GM20000 (cell line): Measurements from ENCODE around the gene ZNF473.
A peak's percentile ranks its signal among the peaks of the same experiment; 100 is the strongest.
"Not testable (repeated sequence)": the region's sequence is repeated elsewhere in the genome, so short reads cannot be mapped to it uniquely, and the experiment has no call there.

Experiments used
- DNase-seq: peaks from one replicate; pipeline ENCODE4 v3.0.0; 2012; ENCODE audit warnings: low spot score
- TF ChIP-seq, protein P1 (sequence below): IDR thresholded peaks from 2 replicates; pipeline ENCODE4 v1.5.1; 2012; ENCODE audit warnings: mild to moderate bottlenecking, control low read depth; ENCODE audit errors: extremely low read depth, missing control alignments

Gene ZNF473

DNA sequence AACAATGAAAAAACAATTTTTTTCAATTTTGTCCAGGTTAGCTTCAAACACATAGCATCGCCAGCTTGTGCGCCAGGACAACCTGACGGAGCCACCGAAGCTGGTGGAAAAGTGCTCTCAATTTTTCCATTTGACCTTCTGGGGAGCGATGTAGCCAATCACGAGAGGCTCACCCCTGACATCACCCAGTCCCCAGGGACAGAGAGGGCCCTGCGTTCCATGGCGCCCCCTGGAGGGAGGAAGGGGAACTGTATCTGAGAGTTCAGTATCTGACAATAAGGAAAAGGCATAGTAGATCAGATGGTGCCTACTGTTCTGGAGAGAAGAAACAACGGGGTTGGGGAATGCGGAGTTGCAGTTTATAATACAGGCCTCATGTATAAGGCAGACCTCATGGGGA lies 64.9 kb downstream of the ZNF473 start:
- TF ChIP-seq, protein P1, sequence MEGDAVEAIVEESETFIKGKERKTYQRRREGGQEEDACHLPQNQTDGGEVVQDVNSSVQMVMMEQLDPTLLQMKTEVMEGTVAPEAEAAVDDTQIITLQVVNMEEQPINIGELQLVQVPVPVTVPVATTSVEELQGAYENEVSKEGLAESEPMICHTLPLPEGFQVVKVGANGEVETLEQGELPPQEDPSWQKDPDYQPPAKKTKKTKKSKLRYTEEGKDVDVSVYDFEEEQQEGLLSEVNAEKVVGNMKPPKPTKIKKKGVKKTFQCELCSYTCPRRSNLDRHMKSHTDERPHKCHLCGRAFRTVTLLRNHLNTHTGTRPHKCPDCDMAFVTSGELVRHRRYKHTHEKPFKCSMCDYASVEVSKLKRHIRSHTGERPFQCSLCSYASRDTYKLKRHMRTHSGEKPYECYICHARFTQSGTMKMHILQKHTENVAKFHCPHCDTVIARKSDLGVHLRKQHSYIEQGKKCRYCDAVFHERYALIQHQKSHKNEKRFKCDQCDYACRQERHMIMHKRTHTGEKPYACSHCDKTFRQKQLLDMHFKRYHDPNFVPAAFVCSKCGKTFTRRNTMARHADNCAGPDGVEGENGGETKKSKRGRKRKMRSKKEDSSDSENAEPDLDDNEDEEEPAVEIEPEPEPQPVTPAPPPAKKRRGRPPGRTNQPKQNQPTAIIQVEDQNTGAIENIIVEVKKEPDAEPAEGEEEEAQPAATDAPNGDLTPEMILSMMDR, result peak; percentile 5
- DNase-seq, result not testable (repeated sequence)

DNA sequence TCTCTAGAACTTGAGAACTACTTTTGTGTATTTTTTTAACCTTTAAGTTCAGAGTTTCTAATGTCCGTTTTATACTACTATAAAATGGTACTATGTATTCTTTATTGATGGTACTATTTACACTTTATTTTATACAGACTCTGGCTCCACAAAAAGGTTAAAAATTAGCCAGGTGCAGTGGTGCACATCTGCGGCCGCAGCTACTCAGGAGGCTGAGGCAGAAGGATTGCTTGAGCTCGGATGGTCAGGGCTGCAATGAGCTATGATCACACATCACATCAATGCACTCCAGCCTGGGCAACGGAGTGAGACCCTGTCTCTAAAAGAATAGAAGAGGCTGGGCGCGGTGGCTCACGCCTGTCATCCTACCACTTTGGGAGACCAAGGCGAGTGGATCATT lies 66.0 kb downstream of the ZNF473 start:
- not testable (repeated sequence) for DNase-seq

DNA sequence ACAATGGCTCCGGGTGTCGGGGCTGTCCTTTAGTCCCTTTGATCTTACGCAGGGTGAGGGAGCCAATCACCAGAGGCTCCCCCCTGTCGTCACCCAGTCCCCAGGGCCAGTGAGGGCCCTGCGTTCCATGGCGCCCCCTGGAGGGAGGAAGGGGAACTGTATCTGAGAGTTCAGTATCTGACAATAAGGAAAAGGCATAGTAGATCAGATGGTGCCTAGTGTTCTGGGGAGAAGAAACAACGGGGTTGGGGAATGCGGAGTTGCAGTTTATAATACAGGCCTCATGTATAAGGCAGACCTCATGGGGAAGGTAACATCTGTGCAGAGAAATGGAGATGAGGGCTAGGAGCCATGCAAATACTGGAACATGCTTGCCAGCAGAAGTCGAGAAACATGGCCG lies 66.8 kb downstream of the ZNF473 start:
- not testable (repeated sequence) for DNase-seq

DNA sequence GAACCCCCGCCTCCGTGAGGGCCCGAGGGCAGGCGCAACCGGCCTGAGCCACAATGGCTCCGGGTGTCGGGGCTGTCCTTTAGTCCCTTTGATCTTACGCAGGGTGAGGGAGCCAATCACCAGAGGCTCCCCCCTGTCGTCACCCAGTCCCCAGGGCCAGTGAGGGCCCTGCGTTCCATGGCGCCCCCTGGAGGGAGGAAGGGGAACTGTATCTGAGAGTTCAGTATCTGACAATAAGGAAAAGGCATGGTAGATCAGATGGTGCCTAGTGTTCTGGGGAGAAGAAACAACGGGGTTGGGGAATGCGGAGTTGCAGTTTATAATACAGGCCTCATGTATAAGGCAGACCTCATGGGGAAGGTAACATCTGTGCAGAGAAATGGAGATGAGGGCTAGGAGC lies 72.1 kb downstream of the ZNF473 start:
- not testable (repeated sequence) for DNase-seq

DNA sequence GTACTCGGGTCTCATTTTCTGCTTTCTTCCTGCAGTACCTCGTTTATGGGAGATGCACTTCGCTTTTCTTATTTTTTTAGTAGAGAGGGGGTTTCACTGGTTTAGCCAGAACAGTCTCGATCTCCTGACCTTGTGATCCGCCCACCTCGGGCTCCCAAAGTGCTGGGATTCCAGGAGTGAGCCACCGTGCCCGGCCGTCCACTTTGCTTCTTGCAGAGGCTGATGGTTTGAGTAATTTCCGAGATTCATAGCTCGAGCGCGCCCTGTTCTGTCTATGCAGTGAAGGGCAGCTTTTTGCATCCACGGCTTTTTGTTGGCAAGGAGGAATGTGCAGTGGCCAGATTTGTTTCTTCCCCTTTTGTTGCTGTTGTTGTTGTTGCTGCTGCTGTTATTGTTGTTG lies 73.1 kb downstream of the ZNF473 start:
- DNase-seq, result not testable (repeated sequence)

DNA sequence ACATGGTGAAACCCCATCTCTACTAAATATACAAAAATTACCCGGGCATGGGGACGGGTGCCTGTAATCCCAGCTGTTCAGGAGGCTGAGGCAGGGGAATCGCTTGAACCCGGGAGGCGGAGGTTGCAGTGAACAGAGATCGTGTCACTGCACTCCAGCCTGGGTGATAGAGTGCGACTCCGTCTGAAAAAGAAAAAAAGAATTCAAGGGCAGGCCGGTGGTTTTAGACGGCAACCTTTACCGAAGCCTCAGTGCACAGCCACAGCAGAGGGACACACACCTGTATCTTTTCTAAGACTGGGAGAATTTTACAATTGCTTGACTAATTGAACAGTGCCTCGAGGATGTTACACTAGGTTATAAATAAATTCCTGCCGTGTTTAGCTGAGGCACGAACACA lies 73.9 kb downstream of the ZNF473 start:
- DNase-seq, result not testable (repeated sequence)

DNA sequence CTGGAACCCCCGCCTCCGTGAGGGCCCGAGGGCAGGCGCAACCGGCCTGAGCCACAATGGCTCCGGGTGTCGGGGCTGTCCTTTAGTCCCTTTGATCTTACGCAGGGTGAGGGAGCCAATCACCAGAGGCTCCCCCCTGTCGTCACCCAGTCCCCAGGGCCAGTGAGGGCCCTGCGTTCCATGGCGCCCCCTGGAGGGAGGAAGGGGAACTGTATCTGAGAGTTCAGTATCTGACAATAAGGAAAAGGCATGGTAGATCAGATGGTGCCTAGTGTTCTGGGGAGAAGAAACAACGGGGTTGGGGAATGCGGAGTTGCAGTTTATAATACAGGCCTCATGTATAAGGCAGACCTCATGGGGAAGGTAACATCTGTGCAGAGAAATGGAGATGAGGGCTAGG lies 75.1 kb downstream of the ZNF473 start:
- DNase-seq, result not testable (repeated sequence)
